ENCODE measurements around the gene PRR33.

Gene PRR33

DNA sequence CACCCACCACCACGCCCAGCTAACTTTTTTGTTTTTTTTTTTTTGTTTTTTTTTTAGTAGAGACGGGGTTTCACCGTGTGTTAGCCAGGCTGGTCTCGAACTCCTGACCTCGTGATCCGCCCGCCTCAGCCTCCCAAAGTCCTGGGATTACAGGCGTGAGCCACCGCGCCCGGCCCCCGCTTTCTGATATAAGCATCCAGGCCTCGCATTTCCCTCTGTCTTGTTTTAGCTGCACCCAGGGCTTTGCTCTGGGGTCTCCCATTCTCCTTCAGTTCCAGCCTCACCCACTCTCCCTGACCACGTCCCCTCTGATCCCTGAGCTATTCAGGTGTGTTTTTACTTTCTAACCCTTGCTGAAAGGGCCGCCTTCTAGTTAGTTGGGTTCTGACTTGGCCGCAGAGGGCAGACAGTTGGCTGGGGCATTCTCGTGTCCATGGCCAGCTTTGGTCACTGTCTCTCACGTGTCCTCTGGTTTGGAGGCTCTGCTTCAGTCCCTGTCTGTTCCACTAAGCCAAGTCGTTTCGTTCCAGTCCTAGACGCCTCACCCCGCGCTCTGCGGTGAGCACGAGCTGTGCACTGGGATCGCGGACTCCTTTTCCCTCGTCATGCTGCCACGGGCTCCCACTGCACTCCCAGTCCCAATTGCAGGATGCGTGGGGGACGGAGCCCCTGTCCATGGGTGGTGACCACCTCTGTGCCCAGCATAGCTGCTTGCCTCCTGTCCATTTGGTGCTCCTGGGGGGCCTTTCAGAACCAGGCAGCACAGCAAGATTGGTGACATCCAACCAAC lies 21.8 kb upstream of the PRR33 start:
- no peak overlapping the region for H3K4me3 ChIP-seq (ENCODE audit: low read depth, low read length)
- no peak for DNase-seq (ENCODE audit: low read depth)
- TF ChIP-seq, protein P1, sequence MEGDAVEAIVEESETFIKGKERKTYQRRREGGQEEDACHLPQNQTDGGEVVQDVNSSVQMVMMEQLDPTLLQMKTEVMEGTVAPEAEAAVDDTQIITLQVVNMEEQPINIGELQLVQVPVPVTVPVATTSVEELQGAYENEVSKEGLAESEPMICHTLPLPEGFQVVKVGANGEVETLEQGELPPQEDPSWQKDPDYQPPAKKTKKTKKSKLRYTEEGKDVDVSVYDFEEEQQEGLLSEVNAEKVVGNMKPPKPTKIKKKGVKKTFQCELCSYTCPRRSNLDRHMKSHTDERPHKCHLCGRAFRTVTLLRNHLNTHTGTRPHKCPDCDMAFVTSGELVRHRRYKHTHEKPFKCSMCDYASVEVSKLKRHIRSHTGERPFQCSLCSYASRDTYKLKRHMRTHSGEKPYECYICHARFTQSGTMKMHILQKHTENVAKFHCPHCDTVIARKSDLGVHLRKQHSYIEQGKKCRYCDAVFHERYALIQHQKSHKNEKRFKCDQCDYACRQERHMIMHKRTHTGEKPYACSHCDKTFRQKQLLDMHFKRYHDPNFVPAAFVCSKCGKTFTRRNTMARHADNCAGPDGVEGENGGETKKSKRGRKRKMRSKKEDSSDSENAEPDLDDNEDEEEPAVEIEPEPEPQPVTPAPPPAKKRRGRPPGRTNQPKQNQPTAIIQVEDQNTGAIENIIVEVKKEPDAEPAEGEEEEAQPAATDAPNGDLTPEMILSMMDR (IDR thresholded peaks at IDR 0.05; ENCODE audit: insufficient read depth, low read depth, low read length, missing control alignments) = no peak

DNA sequence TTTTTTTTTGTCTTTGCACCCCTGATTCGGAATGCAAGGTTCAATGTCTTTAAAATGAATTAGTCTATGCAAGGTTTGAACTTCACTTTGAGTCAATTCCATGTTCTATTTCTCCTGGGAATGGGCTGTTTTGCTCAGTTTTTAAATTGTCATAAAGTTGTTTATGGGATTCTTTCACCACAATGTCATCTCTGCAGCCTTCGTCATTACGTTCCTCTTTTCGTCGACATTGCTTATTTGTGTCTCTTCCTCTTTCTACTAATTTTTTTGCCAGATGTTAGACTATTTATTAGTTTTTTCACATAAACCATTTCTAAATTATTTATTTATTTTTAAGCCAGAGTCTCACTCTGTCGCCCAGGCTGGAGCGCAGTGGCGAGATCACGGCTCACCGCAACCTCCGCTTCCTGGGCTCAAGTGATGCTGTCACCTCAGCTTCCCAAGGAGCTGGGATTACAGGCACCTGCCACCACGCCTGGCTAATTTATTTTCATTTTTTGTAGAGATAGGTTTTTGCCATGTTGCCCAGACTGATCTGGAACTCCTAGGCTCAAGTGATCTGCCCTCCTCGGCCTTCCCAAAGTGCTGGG lies 20.7 kb upstream of the PRR33 start:
- TF ChIP-seq, protein P1 (IDR thresholded peaks at IDR 0.05; ENCODE audit: insufficient read depth, low read depth, low read length, missing control alignments) = no peak
- H3K4me3 ChIP-seq (ENCODE audit: low read depth, low read length) = no peak overlapping the region
- no peak for DNase-seq (ENCODE audit: low read depth)

DNA sequence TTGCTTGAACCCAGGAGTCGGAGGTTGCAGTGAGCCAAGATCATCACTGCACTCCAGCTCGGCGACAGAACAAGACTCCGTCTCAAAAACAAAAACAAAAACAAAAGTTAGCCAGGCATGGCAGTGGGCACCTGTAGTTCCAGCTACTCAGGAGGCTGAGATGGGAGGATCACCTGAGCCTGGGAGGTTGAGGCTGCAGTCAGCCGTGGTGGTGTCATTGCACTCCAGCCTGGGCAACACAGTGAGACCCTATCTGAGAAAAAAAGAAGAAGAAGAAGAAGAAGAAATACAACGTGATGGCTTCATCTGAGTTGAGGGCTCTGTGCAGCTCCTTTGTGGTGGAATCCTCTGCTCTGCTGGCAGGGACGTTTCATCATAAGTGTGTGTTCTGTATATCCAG lies 17.8 kb upstream of the PRR33 start:
- no peak for DNase-seq (ENCODE audit: low read depth)
- no peak overlapping the region for H3K4me3 ChIP-seq (ENCODE audit: low read depth, low read length)
- TF ChIP-seq, protein P1 (IDR thresholded peaks at IDR 0.05; ENCODE audit: insufficient read depth, low read depth, low read length, missing control alignments) = no peak

- TF ChIP-seq, protein P1 (IDR thresholded peaks at IDR 0.05; ENCODE audit: insufficient read depth, low read depth, low read length, missing control alignments) = no peak
- H3K4me3 ChIP-seq (ENCODE audit: low read depth, low read length) = no peak overlapping the region
- DNase-seq (ENCODE audit: low read depth) = no peak
Measured at GRCh38 chr11:1908618-1909017, 16.9 kb upstream of the PRR33 start.

DNA sequence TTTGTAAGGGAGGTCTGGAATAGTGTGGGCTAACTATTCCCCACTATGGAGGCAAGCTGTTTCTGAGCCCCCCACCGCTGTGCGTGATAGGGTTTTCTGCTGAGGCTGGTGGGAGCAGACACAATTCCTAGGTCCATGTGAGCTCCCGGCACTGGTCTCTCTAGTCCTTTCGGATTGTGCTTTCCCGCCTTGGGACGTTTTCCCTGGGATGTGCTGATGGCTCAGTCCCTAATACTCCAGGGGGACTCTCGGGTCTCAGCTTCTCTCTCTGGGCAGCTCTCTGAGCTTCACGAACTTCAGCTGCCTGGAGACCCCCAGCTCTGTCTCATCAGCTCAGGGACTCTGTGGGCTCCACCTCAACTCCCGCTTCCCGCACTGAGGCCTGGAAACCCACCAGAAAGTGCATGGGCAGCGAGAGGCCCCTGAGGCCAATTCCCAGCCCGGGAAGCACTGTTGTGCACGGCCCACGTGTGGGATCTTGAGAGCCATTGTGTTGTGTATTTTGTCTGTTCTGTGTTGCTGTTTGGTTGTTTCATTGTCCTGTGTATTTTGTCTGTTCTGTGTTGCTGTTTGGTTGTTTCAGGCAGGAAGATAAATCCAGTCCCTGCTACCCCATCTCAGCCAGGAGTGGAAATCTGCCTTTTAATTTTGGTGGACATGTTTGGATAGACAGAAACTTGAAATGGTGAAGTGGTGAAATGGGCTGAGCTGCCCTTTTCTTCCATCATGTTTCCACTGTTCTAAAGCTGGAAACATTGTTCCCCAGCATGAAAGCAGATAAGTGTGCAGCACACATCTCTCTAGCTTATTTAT lies 15.1 kb upstream of the PRR33 start:
- H3K4me3 ChIP-seq (ENCODE audit: low read depth, low read length) = no peak overlapping the region
- no peak for DNase-seq (ENCODE audit: low read depth)
- TF ChIP-seq, protein P1 (IDR thresholded peaks at IDR 0.05; ENCODE audit: insufficient read depth, low read depth, low read length, missing control alignments) = no peak

DNA sequence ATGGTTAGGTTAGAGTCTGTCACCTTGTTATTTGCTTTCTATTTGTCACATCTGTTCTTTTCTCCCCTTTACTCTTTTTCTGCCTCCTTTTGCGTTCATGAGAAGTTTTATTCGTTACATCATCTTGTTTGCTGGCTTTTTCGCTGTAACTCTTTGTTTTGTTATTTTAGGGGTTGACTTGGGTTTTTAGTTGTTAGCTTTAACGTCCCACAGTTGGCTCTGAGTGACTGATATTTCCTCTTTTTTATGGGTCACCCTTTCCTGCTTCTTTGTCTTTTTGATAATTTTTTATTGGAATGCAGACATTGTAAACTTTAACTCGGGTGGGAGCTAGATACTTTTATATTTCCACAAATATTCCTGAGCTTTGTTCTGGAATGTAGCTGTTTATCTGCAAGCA lies 14.5 kb upstream of the PRR33 start:
- TF ChIP-seq, protein P1 (IDR thresholded peaks at IDR 0.05; ENCODE audit: insufficient read depth, low read depth, low read length, missing control alignments) = no peak
- no peak overlapping the region for H3K4me3 ChIP-seq (ENCODE audit: low read depth, low read length)
- DNase-seq (ENCODE audit: low read depth) = no peak
